Loucy (cell line): Measurements from ENCODE around the gene MYH7B.

Experiments
- H2AFZ ChIP-seq: fragments of 200-600 bp; sonication (generic); 2 replicates; pipeline ENCODE4 v1.6.0; 2016; ENCODE audit warnings: antibody characterized with exemption, mild to moderate bottlenecking, low read length, moderate library complexity
- H3F3A ChIP-seq: fragments of 200-600 bp; 2 replicates; pipeline ENCODE4 v1.6.0; 2016; ENCODE audit warnings: antibody characterized with exemption, low read depth, mild to moderate bottlenecking
- H3K27me3 ChIP-seq: fragments of 200-600 bp; sonication (generic); 2 replicates; pipeline ENCODE4 v1.6.1; 2014; ENCODE audit warnings: low read length, mild to moderate bottlenecking; ENCODE audit not compliant: insufficient read depth, poor library complexity, severe bottlenecking
- H3K36me3 ChIP-seq: fragments of 200-600 bp; sonication (generic); 2 replicates; pipeline ENCODE4 v1.6.1; 2016; ENCODE audit warnings: low read length; ENCODE audit not compliant: insufficient read depth
- H3K4me1 ChIP-seq: fragments of 200-600 bp; sonication (generic); 2 replicates; pipeline ENCODE4 v1.5.1; 2014; ENCODE audit warnings: low read length, mild to moderate bottlenecking; ENCODE audit not compliant: insufficient read depth, poor library complexity, severe bottlenecking
- H3K4me2 ChIP-seq: fragments of 200-600 bp; sonication (generic); 2 replicates; pipeline ENCODE4 v1.6.0; 2014; ENCODE audit warnings: antibody characterized with exemption, low read length, low read depth, mild to moderate bottlenecking; ENCODE audit not compliant: poor library complexity, severe bottlenecking
- H3K4me3 ChIP-seq: fragments of 200-600 bp; sonication (generic); 2 replicates; pipeline ENCODE4 v1.5.1; 2014; ENCODE audit warnings: low read length, mild to moderate bottlenecking, mixed read lengths; ENCODE audit not compliant: poor library complexity, severe bottlenecking
- H3K79me2 ChIP-seq: fragments of 200-600 bp; sonication (generic); 2 replicates; pipeline ENCODE4 v1.6.1; 2014; ENCODE audit warnings: low read length; ENCODE audit not compliant: insufficient read depth
- H3K9ac ChIP-seq: fragments of 200-600 bp; sonication (generic); 2 replicates; pipeline ENCODE4 v1.6.0; 2014; ENCODE audit warnings: mild to moderate bottlenecking, low read depth, low read length, moderate library complexity; ENCODE audit not compliant: poor library complexity, severe bottlenecking
- H3K9me2 ChIP-seq: fragments of 200-600 bp; sonication (generic); replicated peaks from 2 replicates; pipeline ENCODE4 v1.6.1; 2016; ENCODE audit warnings: low read depth, low read length, mixed read lengths
- H3K9me3 ChIP-seq: fragments of 200-600 bp; sonication (generic); 2 replicates; pipeline ENCODE4 v1.6.1; 2014; ENCODE audit warnings: mild to moderate bottlenecking, antibody characterized with exemption, low read length, low read depth; ENCODE audit not compliant: insufficient read depth
- H4K20me1 ChIP-seq: fragments of 200-600 bp; sonication (generic); 2 replicates; pipeline ENCODE4 v1.6.0; 2014; ENCODE audit warnings: antibody characterized with exemption, low read length, mild to moderate bottlenecking; ENCODE audit not compliant: insufficient read depth, poor library complexity, severe bottlenecking
- CTCF ChIP-seq: fragments of 200-600 bp; sonication (generic); conservative IDR thresholded peaks from 2 replicates; pipeline ENCODE4 v1.5.1; 2014; ENCODE audit warnings: mild to moderate bottlenecking, antibody characterized with exemption, low read length
- EZH2phosphoT487 ChIP-seq: fragments of 200-600 bp; IDR thresholded peaks from 2 replicates; pipeline ENCODE4 v1.6.1; 2018; ENCODE audit warnings: antibody characterized with exemption, mild to moderate bottlenecking, moderate library complexity, borderline replicate concordance

Gene MYH7B

GRCh38 chr20:34997774-34998173 lies 42.1 kb downstream of the MYH7B start:
- TF ChIP-seq CTCF (no peak), EZH2phosphoT487 (no peak)
- no peak overlapping the region for H3K9ac ChIP-seq
- H3K79me2 ChIP-seq, result no peaks in the 10 kb centered on the region
- no peaks in the 10 kb centered on the region for H3K9me3 ChIP-seq
- H3K27me3 ChIP-seq, result no peaks in the 10 kb centered on the region
- no peaks in the 10 kb centered on the region for H3K9me2 ChIP-seq
- no peaks in the 10 kb centered on the region for H4K20me1 ChIP-seq
- H3K4me3 ChIP-seq, result no peak overlapping the region
- no peak overlapping the region for H3K4me2 ChIP-seq
- no peaks in the 10 kb centered on the region for H3F3A ChIP-seq
- peaks cover 52% of the 10 kb centered on the region; the same call in 1 of the 2 replicates for H3K36me3 ChIP-seq
- no peaks in the 10 kb centered on the region for H3K4me1 ChIP-seq
- H2AFZ ChIP-seq, result no peak overlapping the region

- Histone ChIP-seq H3K79me2 (no peaks in the 10 kb centered on the region), H2AFZ (no peak overlapping the region), H3K4me3 (no peak overlapping the region), H3K36me3 (peaks cover 59% of the 10 kb centered on the region; the same call in 1 of the 2 replicates), H3K4me1 (no peaks in the 10 kb centered on the region), H4K20me1 (no peaks in the 10 kb centered on the region), H3K9me3 (no peaks in the 10 kb centered on the region), H3K4me2 (no peak overlapping the region), H3K9me2 (no peaks in the 10 kb centered on the region), H3F3A (no peaks in the 10 kb centered on the region), H3K27me3 (no peaks in the 10 kb centered on the region), H3K9ac (no peak overlapping the region)
- TF ChIP-seq EZH2phosphoT487, result no peak
- no peak for TF ChIP-seq CTCF
Observed at GRCh38 chr20:34998331-34998950, 42.8 kb downstream of the MYH7B start.

GRCh38 chr20:34999021-34999451 lies 43.4 kb downstream of the MYH7B start:
- H3K4me3 ChIP-seq, result no peak overlapping the region
- no peak overlapping the region for H2AFZ ChIP-seq
- H4K20me1 ChIP-seq, result no peaks in the 10 kb centered on the region
- no peaks in the 10 kb centered on the region for H3K4me1 ChIP-seq
- H3K9ac ChIP-seq, result no peak overlapping the region
- H3K27me3 ChIP-seq, result no peaks in the 10 kb centered on the region
- H3K9me3 ChIP-seq, result no peaks in the 10 kb centered on the region
- TF ChIP-seq EZH2phosphoT487 (no peak), CTCF (no peak)
- no peaks in the 10 kb centered on the region for H3F3A ChIP-seq
- no peaks in the 10 kb centered on the region for H3K9me2 ChIP-seq
- no peak overlapping the region for H3K4me2 ChIP-seq
- peaks cover 61% of the 10 kb centered on the region; the same call in 1 of the 2 replicates for H3K36me3 ChIP-seq
- no peaks in the 10 kb centered on the region for H3K79me2 ChIP-seq
